Upper lobe of left lung (tissue), 6 donors: ENCODE measurements around the gene VPS39. TPM values are rescaled to one million over a fixed set of nuclear protein-coding genes. Genes with fewer than 3 reads are reported as not detected.

Source experiments
- ATAC-seq, 2 donors: fragments of 200-7000 bp; cut with Tn5 transposase; one replicate each; pipeline ENCODE4 v1.9.1; 2022; ENCODE audit warnings: mild to moderate bottlenecking in 2 of 2, moderate library complexity in 2 of 2; ENCODE audit not compliant: low FRiP score in 2 of 2
- DNase-seq, 2 donors: peaks; one replicate each; pipeline ENCODE4 v3.0.0-alpha.2; 2019 to 2020
- H3K27ac ChIP-seq, 4 donors: fragments of 200-600 bp; sonication (generic); one replicate each; pipeline ENCODE4 v1.5.1; 2016 to 2019
- H3K27me3 ChIP-seq, 4 donors: fragments of 200-600 bp; sonication (generic); one replicate each; pipeline ENCODE4 v1.5.1; 2017 to 2019
- H3K36me3 ChIP-seq, 4 donors: fragments of 200-600 bp; sonication (generic); one replicate each; pipeline ENCODE4 v1.5.1; 2016 to 2019
- H3K4me1 ChIP-seq, 4 donors: fragments of 200-600 bp; sonication (generic); one replicate each; pipeline ENCODE4 v1.5.1; 2018 to 2019
- H3K4me3 ChIP-seq, 4 donors: fragments of 200-600 bp; sonication (generic); one replicate each; pipeline ENCODE4 v1.5.1; 2017 to 2019; ENCODE audit warnings: mild to moderate bottlenecking in 2 of 4, moderate library complexity in 1 of 4
- H3K9me3 ChIP-seq, 4 donors: fragments of 200-600 bp; sonication (generic); one replicate each; pipeline ENCODE4 v1.5.1; 2018 to 2019
- CTCF ChIP-seq, 6 experiments: fragments of 450-650 bp in 4 of 6; fragments of 200-600 bp in 2 of 6; sonication (generic) in 2 of 6; IDR thresholded peaks; one replicate each; pipeline ENCODE4 v1.5.1; 2016 to 2019; ENCODE audit warnings: antibody characterized with exemption in 6 of 6
- EP300 ChIP-seq, 4 donors: sonication (generic); formaldehyde crosslinking; IDR thresholded peaks; one replicate each; pipeline ENCODE4 v1.5.1; 2017; ENCODE audit warnings: antibody characterized with exemption in 4 of 4, control low read depth in 2 of 4
- POLR2A ChIP-seq, 4 donors: fragments of 450-650 bp; IDR thresholded peaks; one replicate each; pipeline ENCODE4 v1.5.1; 2016 to 2017; ENCODE audit warnings: antibody characterized with exemption in 4 of 4, mild to moderate bottlenecking in 2 of 4
- POLR2AphosphoS5 ChIP-seq, 2 donors: sonication (generic); formaldehyde crosslinking; IDR thresholded peaks; one replicate each; pipeline ENCODE4 v1.5.1; 2017; ENCODE audit warnings: antibody characterized with exemption in 2 of 2
- WGBS, 2 donors: methylation state at CpG; one replicate each; pipeline ENCODE4 v1.1.5; 2017 to 2018; 5-methylcytosine and 5-hydroxymethylcytosine counted together
- total RNA-seq, 6 donors: library from RNA; depleted of rRNA in 4 of 6; stranded (reverse); fragments of >200 nt in 4 of 6; gene quantifications; one replicate each; pipeline versions ENCODE4 v1.1.0 to v1.2.1, GENCODE V29; 2016 to 2021
- donor health status: DM: no; HTN: no; CAD: no; lungs with moderate emphysema.
- donor health status: DM: no; HTN: yes; CAD: no; lungs with severe emphysema.

The VPS39 gene
- total RNA-seq, 6 donors from 2014 or later, result 56.4 to 325 (median 85.3) TPM

GRCh38 chr15:42149493-42150218 lies 58.4 kb downstream of the VPS39 start:
- H3K4me1 ChIP-seq, result peaks cover 9 to 39% (median 23%) of the 10 kb centered on the region in 4 donors
- ATAC-seq (no peak), DNase-seq (peak in 1 of 2 donors; percentile 18)
- TF ChIP-seq POLR2AphosphoS5 (IDR thresholded peaks at IDR 0.05) (no peak), CTCF (IDR thresholded peaks at IDR 0.05) (no peak), EP300 (IDR thresholded peaks at IDR 0.05) (no peak), POLR2A (IDR thresholded peaks at IDR 0.05) (no peak)
- H3K27ac ChIP-seq, result peak overlapping the region in 2 of 4 donors; percentile 17 to 30
- 82 to 91% methylated on average over 10 to 12 of the region's 14 CpGs for WGBS, 2 donors
- no peak overlapping the region for H3K4me3 ChIP-seq
- H3K27me3 ChIP-seq, result no peaks in the 10 kb centered on the region
- no peaks in the 10 kb centered on the region for H3K9me3 ChIP-seq
- H3K36me3 ChIP-seq, result no peaks in the 10 kb centered on the region

DNA sequence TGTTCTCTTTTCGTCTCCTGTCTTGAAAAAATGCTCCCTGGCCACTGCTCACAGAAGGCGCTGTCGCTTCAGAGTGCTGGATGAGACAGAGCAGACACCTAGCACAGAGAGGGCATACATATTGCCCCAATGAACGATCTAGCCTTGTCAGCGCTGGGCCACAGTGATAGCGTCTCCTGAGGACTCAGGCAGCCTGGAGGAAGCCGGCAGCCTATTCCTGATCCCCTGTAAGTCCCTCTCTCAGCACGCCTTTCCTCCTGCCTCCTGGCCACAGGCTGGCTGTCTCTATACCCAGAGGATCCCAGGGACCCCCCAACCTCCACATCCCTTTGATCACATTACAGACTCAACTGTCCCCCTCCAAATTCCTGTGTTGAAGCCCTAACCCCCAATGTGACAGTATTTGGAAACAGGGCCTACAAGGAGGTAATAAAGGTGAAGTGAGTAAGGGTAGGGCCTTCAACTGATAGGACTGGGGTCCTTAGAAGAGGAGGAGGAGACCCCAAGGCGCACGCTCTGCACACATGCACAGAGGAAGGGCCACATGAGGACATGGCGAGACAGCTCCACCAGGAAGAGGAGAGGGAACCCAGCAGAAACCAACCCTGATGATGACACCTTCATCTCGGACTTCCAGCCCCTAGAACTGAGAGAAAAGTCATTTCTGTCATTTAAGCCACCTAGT lies 59.2 kb downstream of the VPS39 start:
- WGBS, 2 donors, result 83 to 93% methylated on average over 11 to 12 of the region's 12 CpGs
- DNase-seq, result no peak
- peaks cover 9 to 36% (median 23%) of the 10 kb centered on the region in 4 donors for H3K4me1 ChIP-seq

GRCh38 chr15:42147431-42147735 lies 60.7 kb downstream of the VPS39 start:
- Histone ChIP-seq H3K4me3 (no peak overlapping the region), H3K4me1 (peaks cover 8 to 21% (median 11%) of the 10 kb centered on the region in 4 donors), H3K27me3 (no peaks in the 10 kb centered on the region), H3K36me3 (no peaks in the 10 kb centered on the region), H3K9me3 (no peaks in the 10 kb centered on the region), H3K27ac (no peak overlapping the region)
- 93 to 96% methylated on average over 3 to 4 of the region's 4 CpGs for WGBS, 2 donors
- ATAC-seq, result no peak
- peak in 1 of 4 donors; percentile 2 for TF ChIP-seq POLR2A (IDR thresholded peaks at IDR 0.05)
- no peak for TF ChIP-seq POLR2AphosphoS5 (IDR thresholded peaks at IDR 0.05)
- no peak for DNase-seq

More for the DNA sequence above, 59.2 kb downstream of the VPS39 start:
- Histone ChIP-seq H3K27me3 (no peaks in the 10 kb centered on the region), H3K9me3 (no peaks in the 10 kb centered on the region), H3K36me3 (no peaks in the 10 kb centered on the region), H3K27ac (no peak overlapping the region), H3K4me3 (no peak overlapping the region)
- no peak for ATAC-seq
- TF ChIP-seq EP300 (IDR thresholded peaks at IDR 0.05) (no peak), CTCF (IDR thresholded peaks at IDR 0.05) (no peak)

DNA sequence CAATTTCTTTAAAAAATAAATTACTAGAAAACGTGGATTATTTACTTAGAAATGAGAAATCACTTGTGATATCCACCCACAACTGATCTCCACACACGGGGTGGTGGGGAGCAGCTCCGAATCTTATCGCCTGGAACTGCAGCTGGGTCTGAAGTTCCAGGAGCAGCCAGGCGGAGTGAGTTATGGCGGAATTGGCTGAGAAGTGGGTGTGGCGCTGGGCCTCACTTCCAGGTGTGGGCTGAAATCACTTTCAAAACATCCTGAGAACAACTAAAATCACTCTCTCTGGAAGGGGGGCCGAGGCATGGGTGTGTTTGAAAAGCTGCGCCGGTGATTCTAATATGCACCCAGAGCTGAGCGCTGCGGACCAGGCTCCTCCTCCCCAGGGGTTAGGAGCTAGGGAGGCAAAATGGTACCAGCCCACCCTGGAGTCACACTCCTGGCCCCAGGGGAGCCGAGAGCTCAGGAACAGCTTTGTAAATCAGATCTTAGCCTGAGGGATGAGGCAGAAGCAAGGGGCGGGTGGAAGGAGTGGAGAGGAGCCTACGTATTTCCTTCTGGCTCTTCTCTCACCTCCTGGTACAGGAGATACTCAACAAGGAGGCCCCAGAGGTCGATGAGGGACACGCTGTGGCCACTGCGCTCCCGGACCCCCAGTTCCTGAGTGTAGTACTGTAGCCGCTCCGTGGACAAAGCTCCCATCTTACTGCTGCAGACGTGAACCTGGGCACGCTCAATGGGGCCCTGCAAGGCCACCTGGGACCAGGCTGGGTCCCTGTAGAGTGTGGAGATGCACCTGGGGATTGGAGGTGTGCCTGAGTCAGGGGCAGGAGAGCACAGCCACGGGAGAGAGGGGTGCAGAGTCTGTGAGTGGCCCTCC lies 61.3 kb downstream of the VPS39 start:
- DNase-seq (peak in 1 of 2 donors; percentile 48), ATAC-seq (no peak)
- Histone ChIP-seq H3K36me3 (peaks cover 0 to 3% (median 0%) of the 10 kb centered on the region in 4 donors), H3K27ac (no peak overlapping the region), H3K4me3 (no peak overlapping the region), H3K9me3 (no peaks in the 10 kb centered on the region), H3K4me1 (peaks cover 6 to 16% (median 9%) of the 10 kb centered on the region in 4 donors), H3K27me3 (no peaks in the 10 kb centered on the region)
- no peak for TF ChIP-seq EP300 (IDR thresholded peaks at IDR 0.05)
- peak in 1 of 4 donors; percentile 10 for TF ChIP-seq POLR2A (IDR thresholded peaks at IDR 0.05)
- TF ChIP-seq POLR2AphosphoS5 (IDR thresholded peaks at IDR 0.05), result no peak
- TF ChIP-seq CTCF (IDR thresholded peaks at IDR 0.05), result no peak
- WGBS, 2 donors, result 84 to 86% methylated on average over 15 to 24 of the region's 24 CpGs
